Adrenal gland (tissue), 12 donors: ENCODE data around the gene NUAK2. TPM values are rescaled to one million over a fixed set of nuclear protein-coding genes. Genes with fewer than 3 reads are reported as not detected.

Experiments
- DNase-seq, 7 donors: peaks; one replicate each; pipeline ENCODE4 v3.0.0-alpha.2; 2019 to 2020
- H3K27ac ChIP-seq, 5 donors: fragments of 200-600 bp; sonication (generic) in 4 of 5; 1 replicate in 3 of 5; 2 replicates in 2 of 5; pipeline versions ENCODE4 v1.5.1 to v1.8.0; 2016 to 2020; ENCODE audit warnings: mild to moderate bottlenecking in 1 of 5
- H3K27me3 ChIP-seq: fragments of 200-600 bp; 2 replicates; pipeline ENCODE4 v1.8.0; 2021
- H3K36me3 ChIP-seq, 2 donors: fragments of 200-600 bp; replicated peaks in 1 of 2; 1 replicate in 1 of 2; 2 replicates in 1 of 2; pipeline versions ENCODE4 v1.5.1 to v1.8.0; 2018 to 2022
- H3K4me1 ChIP-seq, 2 donors: fragments of 200-600 bp; replicated peaks in 1 of 2; 1 replicate in 1 of 2; 2 replicates in 1 of 2; pipeline versions ENCODE4 v1.5.1 to v1.8.0; 2018 to 2021
- H3K4me3 ChIP-seq, 4 donors: fragments of 200-600 bp; sonication (generic) in 3 of 4; one replicate each; pipeline ENCODE4 v1.5.1; 2016 to 2018
- H3K9me3 ChIP-seq, 3 donors: fragments of 200-600 bp; sonication (generic) in 1 of 3; replicated peaks in 1 of 3; 1 replicate in 2 of 3; 2 replicates in 1 of 3; pipeline versions ENCODE4 v1.5.1 to v1.8.0; 2016 to 2021
- CTCF ChIP-seq, 6 experiments: fragments of 450-650 bp in 4 of 6; fragments of 200-600 bp in 2 of 6; sonication (generic) in 1 of 6; IDR thresholded peaks; 1 replicate in 5 of 6; 2 replicates in 1 of 6; pipeline versions ENCODE4 v1.5.1 to v1.8.0; 2016 to 2021; ENCODE audit warnings: antibody characterized with exemption in 6 of 6, mild to moderate bottlenecking in 2 of 6, moderate library complexity in 1 of 6
- POLR2A ChIP-seq, 2 donors: fragments of 450-650 bp; IDR thresholded peaks; one replicate each; pipeline ENCODE4 v1.6.1; 2017; ENCODE audit warnings: antibody characterized with exemption in 2 of 2, mild to moderate bottlenecking in 2 of 2, moderate library complexity in 1 of 2
- WGBS, 4 donors: extraction: QIAGEN DNeasy Blood & Tissue Kit in 2 of 4; methylation state at CpG; one replicate each; pipeline versions ENCODE4 v1.1.5 to v1.1.7; 2013 to 2017; 5-methylcytosine and 5-hydroxymethylcytosine counted together
- intact Hi-C, 2 donors: fragments of 100-400 bp; cut with DNase I; formaldehyde crosslinking; loops; one replicate each; pipeline versions ENCODE4 v1.14.1 to v1.15.0; 2022 to 2023
- polyA plus RNA-seq, 3 donors: library from polyadenylated mRNA; stranded (reverse); fragments of 200-250 nt in 2 of 3; fragments of 350-450 nt in 1 of 3; fragmentation: Illumina TruSeq in 1 of 3; extraction: RNeasy Lipid Tissue Mini Kit (QIAGEN cat#74804) in 1 of 3; gene quantifications; one replicate each; pipeline ENCODE4 v1.2.3, GENCODE V29; 2013 to 2014
- total RNA-seq, 9 donors: library from RNA; depleted of rRNA in 4 of 9; stranded (reverse); fragments of >200 nt in 4 of 9; fragments of 120-200 nt in 1 of 9; fragmentation: NEBNext Ultra II Directional in 1 of 9; extraction: Animal tissue kit (Norgen Biotek cat#: 25700) in 1 of 9; gene quantifications; one replicate each; pipeline versions ENCODE4 v1.1.0 to v1.2.4, GENCODE V29; 2013 to 2023
- donor health status: healthy with polysubstance abuse.
- donor health status: Bipolar disorder and iron deficiency.
- donor health status: DM: yes; HTN: yes; CAD: no.
- donor health status: DM: no; HTN: no; CAD: no.
- donor health status: DM: no; HTN: no; CAD: no.
- donor health status: DM: yes; HTN: yes; CAD: no.

The NUAK2 gene
- total and polyA plus RNA-seq, 12 donors, result 0.95 to 9.9 (median 4.0) TPM

DNA sequence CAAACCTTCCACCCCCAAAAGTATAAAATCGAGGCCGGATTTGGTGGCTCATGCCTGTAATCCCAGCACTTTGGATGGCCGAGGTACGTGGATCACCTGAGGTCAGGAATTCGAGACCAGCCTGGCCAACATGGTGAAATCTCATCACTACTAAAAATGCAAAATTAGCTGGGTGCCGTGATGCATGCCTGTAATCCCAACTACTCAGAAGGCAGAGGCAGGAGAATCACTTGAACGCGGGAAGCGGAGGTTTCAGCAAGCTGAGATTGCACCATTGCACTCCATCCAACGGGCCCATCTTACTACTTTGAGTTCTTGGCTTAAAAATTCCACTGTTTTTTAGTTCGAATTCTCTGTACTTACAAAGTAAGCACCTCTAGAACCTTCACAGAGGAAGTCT is 24.2 kb upstream of the NUAK2 start:
- Histone ChIP-seq H3K27me3 (peaks cover 6% of the 10 kb centered on the region), H3K27ac (no peak overlapping the region), H3K9me3 (no peaks in the 10 kb centered on the region), H3K36me3 (no peaks in the 10 kb centered on the region), H3K4me1 (peaks cover 15 to 20% of the 10 kb centered on the region in 2 donors), H3K4me3 (no peak overlapping the region)
- no peak for TF ChIP-seq POLR2A (IDR thresholded peaks at IDR 0.05)
- TF ChIP-seq CTCF (IDR thresholded peaks at IDR 0.05), result no peak
- 85 to 95% (median 91%) methylated on average over 11 of the region's 11 CpGs for WGBS, 4 donors
- DNase-seq, result no peak
- intact Hi-C loops, result no loop called here

GRCh38 chr1:205344066-205344928 is 22.8 kb upstream of the NUAK2 start:
- 8 to 37% (median 16%) methylated on average over 14 to 59 of the region's 59 CpGs for WGBS, 4 donors
- H3K27me3 ChIP-seq, result peaks cover 6% of the 10 kb centered on the region

DNA sequence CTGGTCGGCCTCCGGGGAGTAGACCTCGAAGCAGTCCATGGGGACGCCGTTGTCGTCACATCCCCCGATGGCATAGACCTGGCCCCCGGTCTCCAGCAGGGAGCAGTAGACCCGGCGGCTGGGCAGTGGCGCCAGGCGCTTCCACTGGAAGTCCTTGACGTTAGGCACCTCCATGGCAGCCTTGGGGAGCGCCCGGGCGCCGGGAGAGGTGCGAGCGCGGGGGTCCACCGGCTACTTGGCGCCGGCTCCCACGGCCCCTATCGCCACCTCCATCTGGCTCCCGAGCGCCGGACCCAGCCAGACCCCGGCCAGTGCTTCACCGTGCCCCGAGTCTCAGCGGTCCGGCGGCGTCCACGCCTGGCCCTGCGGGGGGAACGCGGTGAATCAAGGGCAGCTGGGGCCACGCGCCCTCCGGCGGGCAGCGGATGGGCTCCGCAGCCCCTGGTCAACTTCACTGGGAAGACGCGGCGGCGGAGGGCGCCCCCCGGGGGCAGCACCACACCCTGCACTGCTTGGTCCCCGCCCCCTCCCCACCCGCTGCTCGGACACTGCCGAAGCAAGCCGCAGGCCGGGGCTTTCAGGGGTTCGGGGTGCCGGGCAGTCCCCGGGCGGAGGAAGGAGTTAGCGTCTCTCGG is 22.0 kb upstream of the NUAK2 start:
- intact Hi-C loops, result no loop called here
- Histone ChIP-seq H3K27me3 (peaks cover 6% of the 10 kb centered on the region), H3K36me3 (no peaks in the 10 kb centered on the region), H3K4me1 (peaks cover 16 to 21% of the 10 kb centered on the region in 2 donors), H3K4me3 (peak overlapping the region in 2 of 4 donors; percentile 18 to 49), H3K27ac (peak overlapping the region in 1 of 5 donors; percentile 11), H3K9me3 (no peaks in the 10 kb centered on the region)
- 2 to 4% methylated on average over 62 to 63 of the region's 63 CpGs; no CpG with 5 or more reads in 2 of the 4 donors for WGBS, 4 donors
- TF ChIP-seq POLR2A (IDR thresholded peaks at IDR 0.05) (no peak), CTCF (IDR thresholded peaks at IDR 0.05) (peak in 4 of 6 experiments; percentile 26 to 39 (median 30))
- DNase-seq, result peak; percentile 38 to 74 (median 61)

More at GRCh38 chr1:205344066-205344928, 22.8 kb upstream of the NUAK2 start:
- Histone ChIP-seq H3K4me3 (peak overlapping the region in 2 of 4 donors; percentile 18 to 49), H3K4me1 (peaks cover 16 to 21% of the 10 kb centered on the region in 2 donors), H3K36me3 (no peaks in the 10 kb centered on the region), H3K27ac (no peak overlapping the region), H3K9me3 (no peaks in the 10 kb centered on the region)
- DNase-seq, result peak in 5 of 7 donors; percentile 39 to 60 (median 50)
- peak; percentile 5 to 22 for TF ChIP-seq POLR2A (IDR thresholded peaks at IDR 0.05)
- no peak for TF ChIP-seq CTCF (IDR thresholded peaks at IDR 0.05)
- intact Hi-C loops, result no loop called here

- Histone ChIP-seq H3K4me1 (peaks cover 16 to 21% of the 10 kb centered on the region in 2 donors), H3K4me3 (peak overlapping the region in 1 of 4 donors; percentile 49), H3K36me3 (no peaks in the 10 kb centered on the region), H3K9me3 (no peaks in the 10 kb centered on the region), H3K27ac (peak overlapping the region in 1 of 5 donors; percentile 11), H3K27me3 (peaks cover 6% of the 10 kb centered on the region)
- no peak for DNase-seq
- intact Hi-C loops, result no loop called here
- 74 to 87% (median 75%) methylated on average over 10 to 12 of the region's 12 CpGs for WGBS, 4 donors
- no peak for TF ChIP-seq POLR2A (IDR thresholded peaks at IDR 0.05)
- TF ChIP-seq CTCF (IDR thresholded peaks at IDR 0.05), result no peak
These were observed 21.4 kb upstream of the NUAK2 start for GRCh38 chr1:205342986-205343385.
